HEK293T (cell line): ENCODE results near the gene EBI3.
"Not testable (repeated sequence)": the region's sequence is repeated elsewhere in the genome, so short reads cannot be mapped to it uniquely, and the experiment has no call there.

Source experiments
- CTCF ChIA-PET: fragments of 350-600 bp; formaldehyde crosslinking; extraction: SDS; loops from one replicate; lab custom pipeline; 2021; ENCODE audit warnings: antibody characterized with exemption, inconsistent platforms; lab: Yijun Ruan, JAX
- POLR2A ChIA-PET: fragments of 350-600 bp; formaldehyde crosslinking; extraction: SDS; loops from one replicate; lab custom pipeline; 2020; ENCODE audit warnings: antibody characterized with exemption, inconsistent platforms; lab: Yijun Ruan, JAX
- DNase-seq: peaks from one replicate; pipeline ENCODE4 v3.0.0; 2012; ENCODE audit warnings: mixed read lengths; ENCODE audit errors: extremely low spot score
- ARNT ChIP-seq: fragments of 450-650 bp; IDR thresholded peaks from 2 replicates; pipeline ENCODE4 v1.6.1; 2017; ENCODE audit warnings: mild to moderate bottlenecking
- BHLHE40 ChIP-seq: fragments of 450-650 bp; IDR thresholded peaks from 2 replicates; pipeline ENCODE4 v1.6.1; 2016; ENCODE audit warnings: mild to moderate bottlenecking, moderate library complexity, borderline replicate concordance
- CTBP1 ChIP-seq: fragments of 450-650 bp; IDR thresholded peaks from 2 replicates; pipeline ENCODE4 v1.6.1; 2016; ENCODE audit warnings: borderline replicate concordance
- ELF4 ChIP-seq: fragments of 450-650 bp; IDR thresholded peaks from 2 replicates; pipeline ENCODE4 v1.6.1; 2017; ENCODE audit warnings: antibody characterized with exemption
- FOXA1 ChIP-seq: fragments of 450-650 bp; IDR thresholded peaks from 2 replicates; pipeline ENCODE4 v1.6.1; 2016; ENCODE audit warnings: mild to moderate bottlenecking
- FOXK2 ChIP-seq: fragments of 450-650 bp; IDR thresholded peaks from 2 replicates; pipeline ENCODE4 v1.6.1; 2016; ENCODE audit warnings: mild to moderate bottlenecking
- FOXM1 ChIP-seq: fragments of 450-650 bp; IDR thresholded peaks from 2 replicates; pipeline ENCODE4 v1.6.1; 2017; ENCODE audit warnings: mild to moderate bottlenecking, borderline replicate concordance
- HDGF ChIP-seq: fragments of 450-650 bp; IDR thresholded peaks from 2 replicates; pipeline ENCODE4 v1.6.1; 2017; ENCODE audit warnings: antibody characterized with exemption, borderline replicate concordance
- L3MBTL2 ChIP-seq: fragments of 450-650 bp; conservative IDR thresholded peaks from 2 replicates; pipeline ENCODE4 v1.6.1; 2016; ENCODE audit warnings: mild to moderate bottlenecking
- LEF1 ChIP-seq: fragments of 450-650 bp; IDR thresholded peaks from 2 replicates; pipeline ENCODE4 v1.6.1; 2017; ENCODE audit warnings: mild to moderate bottlenecking, borderline replicate concordance
- NFRKB ChIP-seq: fragments of 450-650 bp; IDR thresholded peaks from 2 replicates; pipeline ENCODE4 v1.6.1; 2016; ENCODE audit warnings: mild to moderate bottlenecking, moderate library complexity
- PKNOX1 ChIP-seq: fragments of 450-650 bp; IDR thresholded peaks from 2 replicates; pipeline ENCODE4 v1.6.1; 2016
- SP1 ChIP-seq: fragments of 450-650 bp; IDR thresholded peaks from 2 replicates; pipeline ENCODE4 v1.6.1; 2017
- SUZ12 ChIP-seq: fragments of 450-650 bp; IDR thresholded peaks from 2 replicates; pipeline ENCODE4 v1.6.1; 2016; ENCODE audit warnings: mild to moderate bottlenecking
- TARDBP ChIP-seq: fragments of 450-650 bp; IDR thresholded peaks from 2 replicates; pipeline ENCODE4 v1.6.1; 2016
- ZNF384 ChIP-seq: fragments of 450-650 bp; IDR thresholded peaks from 2 replicates; pipeline ENCODE4 v1.6.1; 2016

EBI3 gene

DNA sequence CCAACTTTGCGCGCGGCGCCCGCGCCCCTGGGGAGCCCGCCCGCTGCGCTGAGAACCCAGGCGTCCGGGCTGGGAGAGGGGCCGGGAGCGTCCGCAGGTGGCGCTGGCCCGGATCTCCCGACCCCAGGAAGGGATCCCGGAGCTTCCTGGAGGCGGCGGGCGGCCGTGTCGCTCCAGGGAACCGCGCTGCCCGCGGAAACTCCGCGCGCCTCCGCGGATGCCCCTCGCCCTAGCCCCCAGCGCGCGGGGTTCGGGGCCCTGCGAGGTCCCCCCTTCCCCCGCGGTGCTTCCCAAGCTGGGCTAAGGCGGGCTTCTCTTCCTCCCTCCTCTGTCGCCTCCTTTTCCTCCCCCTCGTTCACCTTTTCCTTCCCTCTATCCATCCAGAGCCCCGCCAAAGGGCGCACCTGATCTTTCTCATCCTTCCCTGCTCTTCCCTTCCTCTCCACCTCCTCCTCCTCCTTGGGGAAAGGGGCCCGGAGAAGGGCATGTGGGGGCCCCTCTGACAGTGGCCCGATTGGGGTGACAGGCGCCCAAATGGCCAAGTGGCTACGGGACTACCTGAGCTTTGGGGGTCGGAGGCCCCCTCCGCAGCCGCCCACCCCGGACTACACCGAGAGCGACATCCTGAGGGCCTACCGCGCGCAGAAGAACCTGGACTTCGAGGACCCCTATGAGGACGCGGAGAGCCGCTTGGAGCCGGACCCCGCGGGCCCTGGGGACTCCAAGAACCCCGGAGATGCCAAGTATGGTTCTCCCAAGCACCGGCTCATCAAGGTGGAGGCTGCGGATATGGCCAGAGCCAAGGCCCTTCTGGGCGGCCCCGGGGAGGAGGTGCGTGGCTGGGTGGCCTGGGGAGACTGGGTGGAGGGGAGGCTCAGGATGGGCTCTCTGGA, 50.5 kb downstream of the EBI3 start:
- POLR2A ChIA-PET = interaction anchor here (1.4 kb wide), 1 partner anchor 63 kb away, joined by 4 read pairs; no protein-coding TSS in a partner anchor
- no peak for TF ChIP-seq NFRKB
- TF ChIP-seq BHLHE40 = no peak
- no peak for TF ChIP-seq L3MBTL2
- TF ChIP-seq PKNOX1 = no peak
- no peak for TF ChIP-seq SUZ12
- TF ChIP-seq HDGF = no peak
- no peak for TF ChIP-seq ZNF384
- no peak for TF ChIP-seq ELF4
- no peak for TF ChIP-seq CTBP1
- TF ChIP-seq FOXK2 = no peak
- no peak for TF ChIP-seq TARDBP
- no peak for TF ChIP-seq FOXM1
- TF ChIP-seq SP1 = no peak
- no peak for TF ChIP-seq ARNT
- no peak for TF ChIP-seq FOXA1
- DNase-seq = no peak
- CTCF ChIA-PET = interaction anchor here (1.1 kb wide), 1 partner anchor 13 kb away, joined by 3 read pairs; no protein-coding TSS in a partner anchor

GRCh38 chr19:4284176-4284958, 55.0 kb downstream of the EBI3 start:
- POLR2A ChIA-PET = interaction anchor here (2.2 kb wide), 1 partner anchor 59 kb away, joined by 14 read pairs; the partner anchor contains the start of gene MPND
- CTCF ChIA-PET = interaction anchor here (0.7 to 0.9 kb wide), 2 partner anchors 17 to 68 kb away, joined by 4 to 8 read pairs; no protein-coding TSS in a partner anchor

DNA sequence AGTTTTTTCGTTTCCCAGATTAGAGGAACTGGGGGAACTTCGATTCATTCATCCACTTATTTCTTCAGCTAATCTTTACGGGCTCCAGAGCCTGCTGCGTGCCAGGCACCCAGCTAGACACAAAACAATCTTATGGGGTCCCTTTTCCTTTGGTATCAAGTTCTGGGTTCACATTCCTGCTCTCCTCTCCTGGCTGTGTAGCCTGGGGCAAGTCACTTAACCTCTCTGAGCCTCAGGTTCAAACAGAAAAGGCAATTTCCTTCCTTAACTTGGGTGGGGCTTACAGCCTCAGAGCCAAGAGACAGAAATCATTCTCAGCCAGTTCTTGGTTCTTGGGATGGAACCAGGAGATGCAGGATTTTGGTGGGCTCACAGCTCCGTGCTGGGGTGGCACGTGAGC, 55.7 kb downstream of the EBI3 start:
- POLR2A ChIA-PET = interaction anchor here (2.2 kb wide), 1 partner anchor 58 kb away, joined by 14 read pairs; the partner anchor contains the start of gene MPND
- TF ChIP-seq LEF1 = no peak
- TF ChIP-seq L3MBTL2 = no peak
- no peak for TF ChIP-seq SUZ12
- TF ChIP-seq SP1 = no peak
- TF ChIP-seq FOXA1 = no peak
- TF ChIP-seq NFRKB = no peak
- no peak for TF ChIP-seq ARNT
- TF ChIP-seq TARDBP = no peak
- TF ChIP-seq FOXK2 = no peak
- no peak for TF ChIP-seq PKNOX1
- TF ChIP-seq ELF4 = no peak
- TF ChIP-seq ZNF384 = no peak
- TF ChIP-seq FOXM1 = no peak
- TF ChIP-seq BHLHE40 = no peak
- TF ChIP-seq CTBP1 = no peak
- no peak for TF ChIP-seq HDGF
- no peak for DNase-seq
- CTCF ChIA-PET = no interaction called here

More at GRCh38 chr19:4284176-4284958, 55.0 kb downstream of the EBI3 start:
- TF ChIP-seq ELF4 (no peak), SP1 (peak; percentile 61; the same call in 1 of the 2 replicates)
- peak; percentile 94 for DNase-seq

GRCh38 chr19:4286141-4286540, 56.8 kb downstream of the EBI3 start:
- CTCF ChIA-PET, DNase-seq, POLR2A ChIA-PET: not testable (repeated sequence)
